AG20443 (cell line): ENCODE data around the gene LAMC3.
"Not testable (repeated sequence)": the region's sequence is repeated elsewhere in the genome, so short reads cannot be mapped to it uniquely, and the experiment has no call there.

Source experiments
- DNase-seq: peaks from one replicate; pipeline ENCODE4 v3.0.0; 2012; ENCODE audit warnings: low spot score, mixed read lengths

LAMC3 gene

DNA sequence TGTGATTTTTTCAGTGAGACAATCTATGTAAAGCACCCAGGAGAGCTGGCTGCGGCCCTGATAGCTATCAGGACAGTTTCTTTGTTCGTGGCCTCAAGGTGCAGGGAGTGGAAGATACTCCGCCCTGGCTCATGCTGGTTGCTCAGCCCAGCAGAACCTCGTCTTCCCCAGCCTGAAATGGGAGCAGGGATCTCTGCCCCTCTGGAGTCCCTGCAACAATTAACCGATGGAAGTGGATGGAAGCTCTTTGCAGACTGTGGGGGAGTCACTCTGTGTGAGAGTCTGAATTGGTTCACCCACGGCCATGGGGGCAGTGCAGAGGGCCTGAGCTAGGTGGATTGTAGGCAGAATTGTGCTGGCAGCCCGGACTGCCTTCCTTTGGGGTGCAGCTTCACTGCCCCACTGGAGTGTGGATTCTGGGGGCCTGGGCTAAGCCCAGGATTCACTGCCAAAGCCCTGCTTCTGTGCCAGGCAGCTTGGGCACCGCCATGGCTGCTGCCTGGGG lies 90.2 kb downstream of the LAMC3 start:
- DNase-seq = no peak

DNA sequence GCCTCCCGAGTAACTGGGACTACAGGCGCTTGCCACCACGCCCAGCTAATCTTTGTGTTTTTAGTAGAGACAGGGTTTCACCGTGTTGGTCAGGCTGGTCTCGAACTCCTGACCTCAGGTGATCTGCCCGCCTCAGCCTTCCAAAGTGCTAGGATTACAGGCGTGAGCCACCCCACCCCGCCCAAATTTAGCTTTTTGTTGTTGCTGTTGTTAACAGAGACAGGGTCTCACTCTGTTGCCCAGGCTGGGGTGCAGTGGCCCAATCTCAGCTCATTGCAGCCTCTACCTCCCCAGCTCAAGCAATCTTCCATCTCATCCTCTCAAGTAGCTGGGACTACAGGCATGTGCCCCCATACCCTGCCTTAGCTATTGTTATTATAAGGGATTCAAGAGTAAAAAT lies 90.9 kb downstream of the LAMC3 start:
- not testable (repeated sequence) for DNase-seq

DNA sequence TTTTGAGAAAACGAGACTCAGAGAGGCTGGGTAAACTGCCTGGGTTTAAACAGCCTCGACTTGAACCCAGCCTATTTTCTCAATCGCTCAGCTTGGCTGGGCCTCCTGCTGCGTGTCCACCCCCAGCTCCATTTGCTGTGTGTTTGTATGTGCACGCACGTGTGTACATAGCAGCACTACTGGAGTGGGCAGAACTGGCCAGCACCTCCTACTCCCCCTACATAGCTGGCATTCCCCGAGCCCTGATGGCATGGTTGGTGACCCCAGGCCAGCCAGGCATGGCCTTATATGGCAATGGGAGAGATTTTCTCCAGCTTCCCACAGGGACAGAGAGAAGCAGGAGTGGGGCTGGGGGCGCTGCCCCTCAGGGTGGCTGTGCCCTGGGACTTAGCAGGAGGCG lies 91.5 kb downstream of the LAMC3 start:
- DNase-seq = no peak

DNA sequence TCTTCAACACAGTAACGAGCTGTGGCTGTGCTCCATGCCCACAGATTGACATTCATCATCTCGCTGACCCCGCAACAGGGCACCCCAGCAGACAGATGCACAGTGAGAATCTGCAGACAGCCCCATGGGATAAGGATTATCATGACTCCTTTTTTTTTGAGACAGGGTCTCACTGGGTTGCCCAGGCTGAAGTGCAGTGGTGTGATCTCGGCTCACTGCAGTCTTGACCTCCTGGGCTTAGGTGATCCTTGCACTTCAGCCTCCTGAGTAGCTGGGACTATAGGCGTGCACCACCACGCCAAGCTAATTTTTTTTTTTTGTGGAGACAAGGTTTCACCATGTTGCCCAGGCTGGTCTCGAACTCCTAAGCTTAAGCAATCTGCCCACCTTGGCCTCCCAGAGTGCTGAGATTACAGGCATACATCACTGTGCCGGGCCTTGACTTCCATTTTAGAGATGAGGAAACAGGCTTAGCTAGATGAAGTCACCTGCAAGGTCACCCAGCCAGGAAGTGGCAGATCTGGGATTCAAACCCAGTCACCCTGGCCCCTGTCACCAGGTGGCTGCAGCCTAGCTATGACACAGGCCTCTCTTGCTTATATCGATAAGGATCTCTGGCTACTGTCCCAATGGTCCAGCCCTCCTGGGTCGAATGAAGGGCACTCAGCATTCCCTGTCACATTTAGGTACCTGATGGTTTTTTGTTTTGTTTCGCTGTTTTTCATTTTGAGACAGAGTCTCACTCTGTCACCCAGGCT lies 92.4 kb downstream of the LAMC3 start:
- no peak for DNase-seq

DNA sequence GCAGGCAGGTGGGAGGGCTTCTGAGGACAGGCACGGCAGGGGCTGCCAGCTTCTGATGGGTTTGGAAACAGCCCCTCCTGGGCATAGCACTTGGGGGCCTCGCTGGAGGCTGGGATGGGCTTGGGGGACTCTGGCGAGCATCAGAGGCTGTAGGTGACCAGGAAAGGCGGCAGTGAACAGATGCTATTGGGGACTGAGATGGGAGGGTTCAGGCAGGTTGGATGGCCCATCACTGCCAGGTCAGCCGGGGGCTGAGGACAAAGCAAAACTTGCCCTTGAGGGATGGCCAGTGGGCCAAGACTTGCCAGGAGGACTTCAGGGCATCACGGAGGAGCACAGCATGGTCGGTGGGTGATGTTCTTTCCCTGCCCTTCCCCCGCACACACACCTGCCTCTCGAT lies 94.0 kb downstream of the LAMC3 start:
- no peak for DNase-seq

DNA sequence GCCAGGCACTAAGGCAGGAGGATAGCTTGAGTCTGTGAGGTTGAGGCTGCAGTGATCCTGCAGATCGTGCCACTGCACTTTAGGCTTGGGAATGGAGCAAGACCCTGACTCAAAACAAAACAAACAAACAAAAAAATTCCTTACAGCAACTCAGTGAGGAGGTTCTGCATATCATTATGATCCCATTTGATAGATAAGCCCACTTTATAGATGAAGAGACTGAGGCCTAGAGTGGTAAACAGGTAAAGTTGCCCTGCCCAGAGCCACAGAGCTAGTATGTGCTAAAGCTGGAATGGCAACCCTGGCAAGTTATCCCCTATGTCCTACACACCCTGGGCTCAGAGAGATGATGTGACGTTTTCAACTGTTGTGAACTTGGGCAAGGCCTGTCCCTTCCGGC lies 94.6 kb downstream of the LAMC3 start:
- no peak for DNase-seq

DNA sequence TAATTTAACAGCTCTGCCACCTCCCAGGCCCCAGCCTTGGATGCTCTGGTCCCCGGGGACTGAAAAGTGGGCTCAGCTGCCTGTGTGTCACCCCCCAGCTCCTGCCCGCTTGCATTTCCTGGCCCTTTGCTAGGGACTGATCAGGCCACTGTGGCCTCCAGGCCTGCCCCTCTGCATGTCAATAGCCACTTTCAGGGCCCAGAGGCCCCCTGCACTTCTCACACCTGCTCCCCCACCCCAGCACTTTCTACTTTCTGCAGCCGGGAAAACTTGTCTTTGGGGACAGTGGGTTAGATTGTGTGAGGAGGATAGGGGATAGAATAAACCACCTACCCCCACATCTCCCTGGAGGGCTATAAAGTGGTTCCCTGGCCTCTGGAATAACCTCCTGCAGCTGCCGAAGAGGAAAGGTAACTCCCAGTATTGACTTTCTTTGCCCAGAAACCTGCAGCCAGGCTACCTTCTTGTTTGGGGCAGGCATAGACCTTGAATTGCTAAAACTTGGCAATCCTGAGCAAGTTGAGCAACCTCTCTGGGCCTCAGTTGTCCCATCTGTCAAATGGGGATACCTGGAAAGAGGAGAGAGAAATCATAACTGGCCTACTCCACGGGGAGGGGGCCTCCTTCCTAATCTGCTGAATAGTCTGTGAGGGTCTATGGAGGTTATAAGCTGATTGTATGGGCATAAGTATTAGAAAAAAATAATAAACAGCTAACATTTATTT lies 95.2 kb downstream of the LAMC3 start:
- no peak for DNase-seq

DNA sequence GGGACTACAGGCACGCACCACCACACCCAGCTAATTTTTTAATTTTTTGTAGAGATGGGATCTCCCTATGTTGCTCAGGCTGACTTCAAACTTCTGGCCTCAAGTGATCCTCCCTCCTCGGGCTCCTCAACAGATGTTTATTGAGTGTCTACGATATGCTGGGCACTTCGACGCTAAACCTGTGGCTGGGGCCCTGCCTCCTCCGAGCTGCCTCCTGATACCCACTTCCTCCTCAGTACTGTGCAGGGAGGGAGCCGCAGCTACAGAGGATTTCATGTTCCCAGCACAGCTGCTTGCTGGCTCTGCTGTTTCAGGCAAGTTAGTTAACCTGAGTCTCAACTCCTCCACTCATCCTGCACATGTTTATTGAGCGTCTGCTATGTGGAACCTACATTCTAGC lies 97.0 kb downstream of the LAMC3 start:
- no peak for DNase-seq

DNA sequence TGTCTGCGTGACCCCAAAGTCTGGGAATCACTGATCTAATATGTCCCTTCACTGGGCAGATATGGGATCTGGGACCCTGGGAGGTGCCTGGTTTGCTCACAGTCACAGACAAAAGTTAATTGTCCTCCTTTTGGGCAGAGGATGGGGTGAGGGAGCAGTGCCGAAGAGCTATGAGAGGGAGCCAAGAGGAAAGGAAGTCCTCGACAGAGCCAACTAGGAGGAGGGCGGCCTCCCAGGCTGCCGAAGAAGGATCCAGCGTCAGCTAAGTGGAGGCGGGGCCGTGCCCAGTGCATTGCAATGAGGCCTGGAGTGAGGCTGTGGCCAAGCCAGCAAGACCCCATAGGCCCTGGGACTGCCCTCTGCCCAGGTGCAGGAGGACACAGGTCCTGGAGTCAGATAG lies 98.8 kb downstream of the LAMC3 start:
- no peak for DNase-seq

DNA sequence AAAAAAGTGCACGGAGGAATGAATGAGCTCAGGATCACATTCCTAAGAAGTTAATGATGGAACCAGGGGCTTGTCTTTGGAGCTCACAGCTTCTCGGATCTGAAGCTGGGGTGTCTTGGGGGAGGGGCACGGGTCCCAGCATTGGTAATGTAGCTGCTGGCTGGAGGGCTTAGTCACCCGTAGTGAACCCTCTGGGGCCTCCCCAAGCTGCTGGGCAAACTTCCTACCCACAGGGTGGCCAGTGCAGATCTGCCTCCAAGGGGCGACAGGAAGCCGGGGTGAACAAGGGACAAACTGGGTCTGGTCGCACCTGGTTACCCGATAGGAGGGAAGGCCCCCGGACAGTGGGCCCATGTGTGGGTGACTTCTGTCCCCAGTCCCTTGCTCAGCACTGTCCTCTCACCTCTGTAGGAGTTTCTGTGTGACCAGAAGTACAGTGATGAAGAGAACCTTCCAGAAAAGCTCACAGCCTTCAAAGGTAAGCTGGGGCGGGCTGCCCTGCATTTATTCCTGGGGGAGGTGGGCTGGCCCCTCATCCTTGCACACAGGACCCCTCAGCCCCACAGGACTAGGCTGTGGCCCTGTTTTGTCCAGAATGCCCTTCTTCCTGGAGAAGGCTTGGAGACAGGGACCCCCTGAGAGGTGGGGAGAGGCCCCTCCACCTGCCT lies 102.3 kb downstream of the LAMC3 start:
- DNase-seq = peak; percentile 3

DNA sequence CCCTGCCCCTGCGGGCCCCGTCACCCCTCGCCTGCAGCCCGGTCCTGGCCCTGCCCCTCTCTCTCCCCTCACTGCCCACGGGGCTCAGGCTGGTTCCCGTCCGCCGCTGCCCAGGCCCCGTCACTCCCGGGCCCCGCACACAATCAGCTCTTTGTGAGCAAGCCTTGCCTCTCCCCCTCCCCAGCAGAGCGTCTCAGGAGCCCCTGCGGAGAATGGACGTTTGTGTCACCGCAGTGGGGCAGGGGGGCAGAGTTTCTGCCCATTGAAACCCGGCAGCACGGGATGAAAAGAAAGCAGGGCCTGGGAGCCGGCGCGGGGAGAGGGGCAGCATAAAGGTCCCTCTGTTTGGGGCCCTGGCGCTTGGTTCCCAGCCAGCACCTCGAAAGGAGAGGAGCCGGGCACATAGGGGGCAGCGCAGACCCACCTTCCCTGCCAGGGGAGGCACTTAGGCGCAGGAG lies 102.9 kb downstream of the LAMC3 start:
- no peak for DNase-seq

DNA sequence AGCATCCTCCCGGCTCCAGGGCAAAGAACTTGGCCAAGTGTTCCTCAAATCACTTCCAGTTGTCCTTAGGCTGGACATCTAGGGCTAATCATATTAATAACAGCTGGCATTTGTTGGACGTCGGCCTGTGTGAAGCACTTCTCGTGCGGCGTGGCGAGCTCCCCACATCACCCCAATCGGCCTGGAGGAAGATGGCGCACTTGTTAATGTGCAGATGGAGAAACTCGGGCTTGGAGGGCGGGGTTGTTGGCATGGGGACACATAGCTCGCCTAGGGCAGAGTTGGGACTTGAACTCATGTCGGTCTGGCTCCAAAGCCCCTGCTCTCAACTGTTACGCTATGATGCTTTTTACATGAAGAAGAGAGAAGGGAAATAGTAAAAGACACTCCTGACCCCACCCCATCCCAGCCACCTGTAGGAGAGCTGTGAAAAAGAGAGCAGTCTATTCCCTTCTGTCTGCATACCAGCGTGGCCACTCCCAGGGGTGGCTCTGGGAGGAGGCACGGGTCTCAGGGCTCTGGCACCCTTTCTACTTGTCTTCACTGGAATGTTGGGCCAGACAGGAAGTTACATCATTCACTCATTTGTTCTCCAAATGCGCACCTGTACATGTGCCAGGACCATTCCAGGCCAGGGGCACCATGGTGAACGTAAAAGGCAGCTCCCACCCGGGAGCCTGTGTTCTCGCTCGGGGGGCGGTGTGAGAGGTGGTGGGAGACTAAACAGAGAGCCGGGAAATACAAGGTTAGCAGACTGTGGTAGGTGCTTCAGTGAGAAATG lies 103.6 kb downstream of the LAMC3 start:
- peak; percentile 11 for DNase-seq

DNA sequence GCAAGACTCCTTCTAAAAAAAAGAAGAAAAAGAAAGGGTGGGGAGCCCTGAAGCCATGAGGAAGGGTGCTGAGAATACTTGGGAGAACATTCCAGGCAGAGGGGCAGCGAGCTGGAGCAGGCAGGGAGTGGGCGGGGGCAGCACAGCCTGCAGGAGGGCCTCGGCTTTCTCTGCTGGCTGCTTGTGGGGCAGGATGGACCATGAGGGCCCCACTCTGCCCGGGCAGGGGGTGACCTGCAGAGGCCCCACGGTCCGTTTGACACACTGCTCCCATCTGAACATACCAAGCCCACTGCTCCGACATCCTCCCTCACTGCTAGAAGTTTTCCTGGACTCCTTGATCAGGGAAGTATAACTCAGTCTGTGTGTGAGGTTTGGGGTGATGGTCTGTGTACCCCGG lies 104.7 kb downstream of the LAMC3 start:
- DNase-seq = no peak

DNA sequence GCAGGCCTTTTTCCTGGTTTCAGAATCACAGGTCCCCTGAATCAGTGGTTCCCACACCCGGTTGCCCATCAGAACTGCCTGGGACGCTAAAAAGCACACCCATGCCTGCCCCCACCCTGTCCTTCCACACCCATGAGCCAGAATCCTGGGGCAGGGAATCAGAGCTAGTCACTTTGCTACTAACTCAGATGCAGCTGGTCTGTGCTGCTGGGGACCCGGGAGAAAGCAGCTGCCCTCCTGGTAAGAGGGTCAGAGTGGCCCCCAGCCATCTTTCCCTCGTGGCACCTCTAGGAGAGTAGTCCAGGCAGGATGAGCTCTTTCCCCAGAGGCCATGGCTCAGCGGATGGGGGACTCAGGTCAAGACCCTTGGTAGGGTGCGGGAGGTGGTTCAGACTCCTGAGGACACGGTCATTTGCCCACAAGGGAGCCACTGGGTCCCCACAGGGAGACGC lies 105.1 kb downstream of the LAMC3 start:
- DNase-seq = peak; percentile 3

DNA sequence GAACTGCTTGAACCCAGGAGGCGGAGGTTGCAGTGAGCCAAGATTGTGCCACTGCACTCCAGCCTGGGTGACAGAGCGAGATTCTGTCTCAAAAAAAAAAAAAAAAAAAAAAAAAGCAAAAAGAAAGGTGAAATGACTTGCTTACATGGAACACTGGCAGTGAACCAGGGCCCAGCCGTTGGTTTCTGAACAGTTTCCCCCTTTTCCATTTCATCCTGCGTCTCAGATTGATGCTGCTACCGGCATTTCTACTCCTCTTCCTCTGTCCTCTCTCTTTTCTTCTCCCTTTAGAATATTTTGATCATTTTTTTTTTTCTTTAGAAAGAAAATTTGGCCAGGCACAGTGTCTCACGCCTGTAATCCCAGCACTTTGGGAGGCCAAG lies 106.4 kb downstream of the LAMC3 start:
- not testable (repeated sequence) for DNase-seq

DNA sequence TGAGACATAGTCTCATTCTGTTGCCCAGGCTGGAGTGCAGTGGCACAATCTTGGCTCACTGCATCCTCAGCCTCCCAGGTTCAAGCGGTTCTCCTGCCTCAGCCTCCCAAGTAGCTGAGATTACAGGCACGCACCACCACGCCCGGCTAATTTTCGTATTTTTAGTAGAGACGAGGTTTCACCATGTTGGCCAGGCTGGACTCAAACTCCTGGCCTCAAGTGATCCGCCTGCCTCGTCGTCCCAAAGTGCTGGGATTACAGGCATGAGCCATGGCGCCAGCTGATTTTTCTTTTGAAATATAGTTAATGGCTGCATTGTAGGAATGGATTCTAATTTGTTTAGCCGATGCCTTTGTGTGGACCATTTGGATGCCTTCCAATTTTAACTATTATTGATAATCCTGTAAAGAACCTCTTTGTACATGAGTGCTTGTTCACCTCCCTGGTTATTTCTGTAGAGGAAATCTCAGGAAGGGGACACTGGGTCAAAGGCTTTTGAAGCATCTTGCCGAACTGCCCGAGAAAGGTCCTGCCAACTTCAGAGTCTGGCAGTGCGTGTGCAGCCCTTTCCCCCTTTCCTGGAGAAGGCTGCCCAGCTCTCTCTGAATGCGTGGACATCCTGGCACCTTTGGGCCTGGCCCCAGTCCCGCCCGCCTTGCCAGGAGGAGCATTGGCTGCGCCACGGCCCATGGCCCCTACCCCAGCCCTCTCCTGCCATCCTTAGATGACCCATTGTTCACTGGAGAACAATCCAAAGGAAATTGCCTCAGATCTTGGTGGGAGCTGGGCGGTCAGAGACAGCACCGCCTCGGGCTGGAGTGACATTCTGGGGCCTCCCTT lies 107.5 kb downstream of the LAMC3 start:
- no peak for DNase-seq

DNA sequence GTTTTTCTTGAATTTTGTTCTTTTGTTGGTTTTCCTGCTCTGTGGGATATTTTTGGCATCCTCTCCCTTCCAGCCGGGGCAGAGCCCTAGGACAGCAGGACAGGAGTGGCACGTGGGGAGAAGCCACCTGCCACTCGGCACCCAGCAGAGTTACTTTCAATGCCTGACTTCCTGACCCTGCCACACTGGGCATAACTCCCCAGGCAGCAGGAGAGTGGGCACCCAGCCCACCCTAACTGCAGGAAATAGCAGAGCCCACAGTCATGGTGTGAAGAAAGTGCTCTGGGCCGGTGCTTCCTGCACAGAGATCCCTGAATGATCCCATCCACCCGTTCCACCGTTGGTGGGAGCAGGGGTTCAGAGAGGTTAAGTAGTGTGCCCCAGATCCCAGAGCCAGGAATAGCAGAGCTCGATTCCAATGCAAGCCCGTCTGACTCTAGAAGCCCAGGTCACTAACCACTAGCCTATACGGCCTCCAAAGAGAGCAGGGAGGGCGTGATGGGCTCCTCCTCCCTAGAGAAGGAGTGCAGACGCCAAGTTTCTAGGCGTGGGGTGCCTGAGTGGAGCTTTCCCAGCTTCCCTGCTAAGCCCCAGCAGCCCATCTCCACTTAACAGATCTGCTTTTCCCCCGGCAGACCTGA lies 108.3 kb downstream of the LAMC3 start:
- DNase-seq = no peak

DNA sequence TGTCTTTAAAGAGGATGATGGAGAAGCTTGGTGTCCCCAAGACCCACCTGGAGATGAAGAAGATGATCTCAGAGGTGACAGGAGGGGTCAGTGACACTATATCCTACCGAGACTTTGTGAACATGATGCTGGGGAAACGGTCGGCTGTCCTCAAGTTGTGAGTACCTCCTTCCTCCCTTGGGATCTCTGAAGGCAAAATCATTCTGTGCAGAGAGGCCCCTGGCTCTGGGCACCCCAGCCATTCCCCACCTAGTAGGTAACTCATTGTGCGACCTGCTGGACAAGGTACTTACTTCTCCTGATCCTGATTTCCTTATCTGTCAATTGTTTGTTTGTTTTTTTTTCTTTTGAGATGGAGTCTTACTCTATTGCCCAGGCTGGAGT lies 108.8 kb downstream of the LAMC3 start:
- DNase-seq = no peak

DNA sequence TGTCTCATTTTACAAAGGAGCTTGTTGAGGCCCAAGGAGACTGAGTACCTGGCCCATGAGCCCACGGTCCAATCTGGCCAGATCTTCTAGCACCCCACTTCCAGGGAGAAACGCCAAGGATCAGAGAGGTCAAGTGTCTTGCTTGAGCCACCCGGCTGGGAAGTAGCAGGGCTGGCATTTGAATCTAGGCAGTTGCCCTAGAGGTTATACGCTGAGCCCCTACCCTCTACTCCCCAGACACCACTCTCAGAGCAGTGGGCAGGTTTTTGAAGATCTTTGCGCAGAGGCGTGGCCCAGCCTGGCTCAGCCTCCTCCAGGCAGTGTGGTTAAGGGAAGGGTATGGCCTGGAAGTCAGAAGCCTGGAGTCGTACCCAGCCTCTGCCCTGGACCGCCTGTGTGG lies 110.6 kb downstream of the LAMC3 start:
- DNase-seq = no peak

DNA sequence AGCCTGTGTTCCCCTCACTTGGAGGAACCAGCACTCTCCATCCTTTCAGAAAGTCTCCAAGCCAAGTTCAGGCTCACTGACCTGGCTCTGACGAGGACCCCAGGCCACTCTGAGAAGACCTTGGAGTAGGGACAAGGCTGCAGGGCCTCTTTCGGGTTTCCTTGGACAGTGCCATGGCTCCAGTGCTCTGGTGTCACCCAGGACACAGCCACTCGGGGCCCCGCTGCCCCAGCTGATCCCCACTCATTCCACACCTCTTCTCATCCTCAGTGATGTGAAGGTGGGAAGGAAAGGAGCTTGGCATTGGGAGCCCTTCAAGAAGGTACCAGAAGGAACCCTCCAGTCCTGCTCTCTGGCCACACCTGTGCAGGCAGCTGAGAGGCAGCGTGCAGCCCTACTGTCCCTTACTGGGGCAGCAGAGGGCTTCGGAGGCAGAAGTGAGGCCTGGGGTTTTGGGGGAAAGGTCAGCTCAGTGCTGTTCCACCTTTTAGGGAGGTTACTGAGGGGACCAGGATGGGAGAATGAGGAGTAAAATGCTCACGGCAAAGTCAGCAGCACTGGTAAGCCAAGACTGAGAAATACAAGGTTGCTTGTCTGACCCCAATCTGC lies 111.8 kb downstream of the LAMC3 start:
- no peak for DNase-seq
